NK-92 (cell line): ENCODE measurements around the gene PTN.
"Not testable (repeated sequence)": the region's sequence is repeated elsewhere in the genome, so short reads cannot be mapped to it uniquely, and the experiment has no call there.

Experiments used
- DNase-seq: peaks from one replicate; lab custom pipeline; 2025; ENCODE audit not compliant: unreplicated experiment; lab: John Stamatoyannopoulos, UW

PTN gene

DNA sequence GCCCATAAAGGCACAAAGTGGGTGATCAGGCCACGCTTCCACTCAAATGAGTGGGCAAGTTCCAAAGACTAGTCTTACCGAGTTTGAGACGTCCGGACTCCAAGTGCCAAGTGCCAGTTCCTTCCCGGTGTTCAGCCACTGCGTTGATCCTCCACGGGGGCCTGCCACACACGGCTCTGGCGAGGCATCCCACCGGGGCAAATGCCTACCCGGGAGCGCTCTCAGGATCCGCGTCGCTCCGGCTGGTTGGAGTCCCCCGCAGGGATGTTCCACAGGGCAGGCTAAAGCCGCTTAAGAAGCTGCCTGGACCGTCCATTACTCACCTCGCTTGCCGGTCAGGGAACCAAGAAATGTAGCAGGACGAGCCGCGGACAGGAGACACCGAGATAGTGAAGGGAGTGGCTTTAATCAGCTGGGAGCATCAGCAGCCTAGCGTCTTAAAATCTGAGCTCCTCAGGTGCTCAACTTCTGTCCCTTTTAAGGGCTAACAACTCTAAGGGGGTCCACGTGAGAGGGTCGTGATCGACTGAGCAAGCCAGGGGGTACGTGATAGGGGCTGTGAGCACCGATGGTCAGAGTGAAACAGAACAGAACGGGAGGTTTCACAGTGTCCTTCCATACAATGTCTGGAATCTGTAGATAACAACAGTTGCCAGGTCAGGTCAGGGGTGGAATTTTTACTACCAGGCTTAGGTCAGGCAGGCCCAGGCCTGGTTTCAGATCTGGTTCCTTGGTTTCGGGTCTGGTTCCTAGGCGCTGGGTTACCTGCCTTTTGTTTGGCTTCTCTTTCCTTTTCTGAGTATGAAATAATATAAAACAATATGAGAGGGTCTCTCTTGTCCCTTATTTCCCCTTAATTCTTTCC is 75.3 kb downstream of the PTN start:
- not testable (repeated sequence) for DNase-seq

DNA sequence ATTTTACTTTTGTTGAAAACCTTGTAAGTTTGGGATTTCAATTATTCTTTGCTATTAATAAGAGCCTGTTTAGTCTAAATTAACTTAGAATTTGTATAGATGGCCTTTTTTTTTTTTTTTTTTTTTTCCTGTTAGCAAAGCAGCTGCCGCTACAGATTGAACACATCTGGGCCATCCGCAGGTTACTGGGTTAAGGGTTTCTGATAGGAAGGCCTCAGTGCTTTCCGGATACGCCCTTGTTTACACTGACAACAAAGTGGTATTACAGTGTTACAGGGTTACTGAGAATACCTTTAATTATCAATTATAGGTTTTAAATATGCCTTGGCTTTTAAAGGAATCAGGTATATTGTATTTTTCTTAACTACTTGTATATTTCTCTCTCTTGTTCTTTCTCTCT is 76.8 kb downstream of the PTN start:
- DNase-seq = no peak

GRCh38 chr7:137265480-137265879 is 78.1 kb downstream of the PTN start:
- DNase-seq = not testable (repeated sequence)

DNA sequence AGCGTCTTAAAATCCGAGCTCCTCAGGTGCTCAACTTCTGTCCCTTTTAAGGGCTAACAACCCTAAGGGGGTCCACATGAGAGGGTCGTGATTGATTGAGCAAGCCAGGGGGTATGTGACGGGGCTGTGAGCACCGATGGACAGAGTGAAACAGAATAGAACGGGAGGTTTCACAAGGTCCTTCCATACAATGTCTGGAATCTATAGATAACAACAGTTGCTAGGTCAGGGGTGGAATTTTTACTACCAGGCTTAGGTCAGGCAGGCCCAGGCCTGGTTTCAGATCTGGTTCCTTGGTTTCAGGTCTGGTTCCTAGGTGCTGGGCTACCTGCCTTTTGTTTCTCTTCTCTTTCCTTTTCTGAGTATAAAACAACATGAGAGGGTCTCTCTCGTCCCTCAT is 80.9 kb downstream of the PTN start:
- DNase-seq = no peak

DNA sequence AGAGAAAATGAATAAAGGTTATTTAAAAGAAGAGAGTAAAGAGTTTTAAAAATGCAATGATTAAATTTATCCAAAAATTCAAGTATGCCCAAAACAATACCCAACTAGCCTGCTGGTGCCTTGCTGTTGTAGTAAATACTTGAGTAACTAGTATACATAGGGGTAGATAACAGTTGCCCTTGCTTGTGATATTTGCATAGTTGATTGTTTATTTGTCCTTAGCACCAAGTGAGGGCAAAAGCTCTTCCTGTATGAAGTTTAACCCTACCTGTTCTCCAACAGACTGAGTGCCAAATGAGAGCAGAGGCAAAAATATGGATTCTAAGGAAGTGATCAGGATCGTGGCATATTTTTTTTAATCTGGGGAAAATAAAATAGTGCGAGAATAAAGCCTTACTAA is 85.0 kb downstream of the PTN start:
- no peak for DNase-seq

- no peak for DNase-seq
Measured at GRCh38 chr7:137254766-137255165, 88.8 kb downstream of the PTN start.

GRCh38 chr7:137245890-137246289 is 97.6 kb downstream of the PTN start:
- DNase-seq = no peak

GRCh38 chr7:137245186-137245585 is 98.3 kb downstream of the PTN start:
- DNase-seq = no peak

- DNase-seq = no peak
Measured at GRCh38 chr7:137243741-137244140, 99.8 kb downstream of the PTN start.

DNA sequence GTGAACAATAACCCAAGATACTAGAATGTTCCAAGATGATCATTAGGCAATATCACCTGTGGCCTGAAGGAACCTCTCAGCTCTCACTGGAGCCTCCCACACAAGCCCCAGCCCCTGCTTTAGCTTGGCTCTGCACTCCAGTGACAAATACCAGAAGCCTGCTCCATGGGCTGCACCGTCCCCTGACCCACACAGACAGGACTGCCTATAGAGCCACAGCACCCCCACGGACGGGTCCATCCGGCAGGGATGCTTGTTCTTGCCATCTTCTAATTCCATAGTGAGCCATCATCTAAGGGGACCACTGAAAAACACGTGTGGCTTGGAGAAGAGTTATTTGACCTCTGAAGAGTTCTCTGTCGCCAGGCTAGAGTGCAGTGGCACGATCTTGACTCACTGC is 100.9 kb downstream of the PTN start:
- no peak for DNase-seq

DNA sequence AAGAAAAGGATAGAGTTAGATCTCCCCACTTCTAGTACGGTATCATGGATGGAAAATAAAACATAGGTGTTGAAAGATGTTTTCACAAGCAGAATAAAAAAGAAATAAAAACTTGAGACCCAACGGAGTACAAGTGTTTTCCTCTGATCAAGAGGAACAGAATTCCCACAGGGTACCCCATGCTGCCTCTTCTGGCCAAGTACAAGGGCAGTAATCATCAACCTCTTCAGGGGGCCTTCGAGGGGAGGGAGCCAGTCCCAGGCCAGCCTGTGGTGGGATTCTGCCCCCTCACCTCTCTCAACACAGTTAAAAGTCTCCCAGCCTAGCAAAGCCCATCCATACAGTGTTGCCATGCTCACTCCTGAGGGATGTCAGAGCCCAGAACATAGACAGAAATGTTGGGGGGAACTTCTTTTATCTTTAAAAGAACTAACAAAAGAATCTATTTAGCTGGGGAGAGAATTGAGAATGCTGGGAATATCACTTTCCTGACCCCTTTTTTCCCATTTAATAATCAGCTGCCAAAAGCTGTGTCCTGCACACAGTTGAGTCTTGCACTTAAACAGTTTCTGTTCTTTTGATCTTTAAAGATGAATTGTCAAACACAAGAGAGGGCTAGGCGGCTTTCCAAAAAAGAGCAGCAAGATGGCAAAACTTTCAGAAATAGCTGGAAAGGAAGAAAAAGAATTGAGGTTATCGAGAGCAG is 101.7 kb downstream of the PTN start:
- no peak for DNase-seq

DNA sequence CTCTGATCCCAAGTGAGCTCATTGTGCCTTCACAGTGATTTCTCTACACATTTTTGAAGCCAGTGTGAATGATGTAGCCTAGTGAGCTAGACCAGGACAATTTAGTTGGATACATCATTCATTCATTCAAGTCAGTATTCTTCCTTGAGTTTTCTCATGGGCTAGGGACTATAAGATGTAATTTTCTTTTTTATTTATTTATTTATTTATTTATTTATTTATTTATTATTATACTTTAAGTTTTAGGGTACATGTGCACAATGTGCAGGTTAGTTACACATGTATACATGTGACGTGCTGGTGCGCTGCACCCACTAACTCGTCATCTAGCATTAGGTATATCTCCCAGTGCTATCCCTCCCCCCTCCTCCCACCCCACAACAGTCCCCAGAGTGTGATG is 104.3 kb downstream of the PTN start:
- not testable (repeated sequence) for DNase-seq

- DNase-seq = no peak
Measured at GRCh38 chr7:137235434-137235833, 108.1 kb downstream of the PTN start.

GRCh38 chr7:137231167-137231566 is 112.4 kb downstream of the PTN start:
- DNase-seq = no peak

DNA sequence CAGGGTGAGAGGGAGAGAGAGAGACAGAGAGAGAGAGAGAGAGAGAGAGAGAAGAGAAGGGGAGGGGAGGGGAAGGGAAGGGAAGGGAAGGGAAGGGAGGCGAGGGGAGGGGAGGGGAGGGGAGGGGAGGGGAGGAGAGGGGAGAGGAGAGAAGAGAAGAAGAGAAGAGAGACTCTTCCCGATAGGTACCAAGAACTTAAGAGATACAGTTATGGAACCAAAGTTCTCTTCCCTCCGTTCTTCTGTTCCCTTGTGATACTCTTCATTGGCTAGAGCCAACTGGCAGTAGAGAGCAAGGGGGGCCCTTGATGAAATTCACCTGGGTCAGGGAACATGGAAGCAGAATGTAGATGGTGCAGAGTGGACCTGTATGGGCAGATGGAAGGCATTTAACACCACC is 122.1 kb downstream of the PTN start:
- no peak for DNase-seq

DNA sequence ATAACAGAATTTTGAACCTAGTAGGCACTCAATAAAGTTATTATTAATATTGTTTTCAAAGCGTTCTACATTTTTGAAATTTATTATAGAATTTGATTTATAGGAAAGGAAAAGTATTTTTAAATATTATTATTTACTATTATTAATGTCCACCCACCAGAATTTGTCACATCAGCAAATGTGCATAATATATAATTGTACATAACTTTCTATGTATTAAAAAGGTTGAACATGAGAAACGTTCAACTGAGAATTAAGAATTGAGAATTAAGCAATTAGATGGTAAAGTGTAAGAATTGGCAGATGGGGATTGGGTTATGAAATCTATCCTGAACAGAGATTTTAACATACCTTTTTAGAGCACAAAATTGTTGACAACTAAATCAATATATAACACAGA is 129.8 kb downstream of the PTN start:
- DNase-seq = no peak

DNA sequence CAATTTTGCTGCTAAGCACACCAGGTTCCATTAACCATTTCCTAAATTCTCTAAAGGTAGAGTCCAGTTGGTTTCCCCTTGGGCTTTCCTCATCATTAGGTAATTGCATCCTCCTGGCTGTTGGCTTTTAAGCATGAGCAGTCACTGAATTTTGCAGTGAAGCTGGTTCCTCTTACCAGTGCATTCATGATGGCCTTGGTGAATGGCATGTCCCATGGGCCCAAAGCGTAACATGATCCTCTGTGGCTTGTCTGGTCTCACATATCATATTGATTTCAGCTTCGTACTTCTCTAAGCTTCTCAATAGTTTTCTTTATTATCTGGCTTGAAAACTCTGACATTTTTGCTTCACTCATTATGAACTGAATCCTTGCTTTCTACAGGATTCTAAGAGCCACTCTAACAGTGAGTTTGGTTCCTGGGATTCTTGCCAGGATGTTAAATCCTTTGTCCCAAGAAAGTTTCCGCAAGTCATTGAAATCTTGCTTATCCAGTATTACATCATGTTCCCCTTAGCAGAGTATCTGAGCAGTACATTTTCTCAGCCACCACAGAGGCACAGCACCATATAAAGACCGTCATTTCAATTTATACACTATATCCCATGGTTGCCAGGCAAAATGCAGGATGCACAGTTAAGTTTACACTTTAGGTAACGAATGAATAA is 134.2 kb downstream of the PTN start:
- DNase-seq = no peak

DNA sequence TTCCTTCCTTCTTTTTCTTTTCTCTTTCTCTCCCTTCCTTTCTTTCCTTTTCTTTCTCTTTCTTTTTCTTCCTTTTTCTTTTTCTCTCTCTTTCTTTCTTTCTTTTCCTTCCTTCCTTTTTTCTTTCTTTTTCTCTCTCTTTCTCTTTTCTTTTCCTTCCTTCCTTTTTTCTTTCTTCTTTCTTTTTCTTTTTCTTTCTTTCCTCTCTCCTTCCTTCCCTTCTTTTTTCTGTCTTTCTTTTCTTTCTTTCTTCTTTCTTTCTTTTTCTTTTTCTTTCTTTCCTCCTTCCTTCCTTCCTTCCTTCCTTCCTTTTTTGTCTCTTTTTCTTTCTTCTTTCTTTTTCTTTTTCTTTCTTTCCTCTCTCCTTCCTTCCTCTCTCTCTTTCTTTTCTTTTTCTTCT is 136.8 kb downstream of the PTN start:
- no peak for DNase-seq

DNA sequence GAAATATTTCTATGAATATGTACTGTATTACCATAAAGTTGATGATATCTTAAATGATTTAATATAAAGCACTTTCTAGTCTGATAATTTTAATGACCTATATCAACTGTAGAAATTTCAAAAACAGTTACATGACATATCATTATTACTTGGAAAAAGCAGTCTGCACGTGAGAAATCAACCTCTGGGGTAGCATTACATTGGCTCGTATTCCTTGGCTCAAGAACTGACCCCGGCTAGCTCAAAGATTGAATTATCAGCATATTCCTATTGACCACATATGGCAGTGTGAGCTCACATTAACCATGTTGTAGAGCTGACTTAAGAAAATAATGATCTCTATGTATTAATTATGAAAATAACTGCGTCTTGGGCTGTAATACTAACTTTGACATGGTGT is 139.3 kb downstream of the PTN start:
- DNase-seq = no peak

DNA sequence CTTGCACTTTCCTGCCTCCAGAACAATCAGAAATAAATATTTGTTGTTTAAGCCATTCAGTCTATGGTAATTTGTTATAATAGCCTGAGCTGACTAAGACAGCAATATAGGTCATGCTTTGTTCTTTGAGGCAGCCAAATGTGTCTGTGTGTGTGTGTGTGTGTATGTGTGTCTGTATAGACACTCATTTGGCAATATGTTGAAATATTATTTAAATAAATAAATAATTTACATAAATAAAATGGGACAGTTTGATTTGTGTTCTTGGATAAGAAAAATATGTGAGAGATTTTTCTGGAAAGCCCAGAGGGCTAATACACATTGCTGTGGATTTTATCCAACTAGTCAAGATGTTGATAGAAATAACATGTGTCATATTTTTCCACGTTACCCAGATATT is 140.2 kb downstream of the PTN start:
- no peak for DNase-seq

DNA sequence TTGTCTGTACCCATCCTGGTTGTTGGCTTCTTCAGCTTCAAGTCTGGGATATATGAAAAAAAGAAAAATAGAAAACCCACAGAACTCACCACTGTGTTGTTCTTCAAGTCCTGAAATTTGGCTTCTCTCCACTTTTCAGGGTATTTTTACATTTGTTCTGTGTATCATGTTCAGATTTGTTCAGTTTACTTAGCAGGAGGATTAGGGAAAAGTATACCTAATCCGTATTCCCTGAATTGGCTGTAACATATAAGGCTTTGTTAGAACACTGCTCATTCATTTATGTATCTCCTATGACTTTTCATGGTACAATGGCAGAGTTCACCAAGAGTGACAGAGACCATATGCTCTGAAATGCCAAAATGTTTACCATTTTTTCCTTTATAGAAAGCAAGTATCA is 146.9 kb downstream of the PTN start:
- no peak for DNase-seq

GRCh38 chr7:137195996-137196395 is 147.5 kb downstream of the PTN start:
- DNase-seq = no peak
